Neuronal stem cell (in vitro differentiated cells): Measurements from ENCODE around the gene PAPSS2.
"Not testable (repeated sequence)": the region's sequence is repeated elsewhere in the genome, so short reads cannot be mapped to it uniquely, and the experiment has no call there.

Experiments
- DNase-seq: peaks from one replicate; pipeline ENCODE4 v3.0.0-alpha.2; 2013; ENCODE audit warnings: low spot score
- H2AFZ ChIP-seq: one replicate; pipeline ENCODE4 v1.6.1; 2013; ENCODE audit warnings: mild to moderate bottlenecking, low read length, inconsistent platforms
- H2AK5ac ChIP-seq: 2 replicates; pipeline ENCODE4 v1.6.1; 2013; ENCODE audit warnings: low read depth, mild to moderate bottlenecking, inconsistent platforms, low read length, moderate library complexity, mixed read lengths
- H2BK120ac ChIP-seq: 2 replicates; pipeline ENCODE4 v1.6.1; 2013; ENCODE audit warnings: low read depth, mild to moderate bottlenecking, inconsistent platforms, low read length, moderate library complexity, mixed read lengths
- H2BK12ac ChIP-seq: one replicate; pipeline ENCODE4 v1.6.1; 2013; ENCODE audit warnings: low read length, inconsistent platforms
- H2BK15ac ChIP-seq: 2 replicates; pipeline ENCODE4 v1.6.1; 2013; ENCODE audit warnings: mild to moderate bottlenecking, low read length, inconsistent platforms, mixed read lengths
- H2BK5ac ChIP-seq: one replicate; pipeline ENCODE4 v1.6.1; 2013; ENCODE audit warnings: inconsistent platforms, mild to moderate bottlenecking, low read length, moderate library complexity
- H3K14ac ChIP-seq: one replicate; pipeline ENCODE4 v1.6.1; 2013; ENCODE audit warnings: low read length, inconsistent platforms
- H3K18ac ChIP-seq: 2 replicates; pipeline ENCODE4 v1.6.1; 2013; ENCODE audit warnings: low read length, inconsistent platforms
- H3K23ac ChIP-seq: 2 replicates; pipeline ENCODE4 v1.6.1; 2013; ENCODE audit warnings: low read depth, mild to moderate bottlenecking, mixed read lengths, low read length, inconsistent platforms; ENCODE audit not compliant: poor library complexity
- H3K27ac ChIP-seq: replicated peaks from 3 replicates; pipeline ENCODE4 v1.5.1; 2013; ENCODE audit warnings: low read length, inconsistent platforms
- H3K27me3 ChIP-seq, 3 experiments: 2 replicates each; pipeline ENCODE4 v1.6.1; 2013; ENCODE audit warnings: low read length in 3 of 3, mild to moderate bottlenecking in 2 of 3, inconsistent platforms in 1 of 3, low read depth in 1 of 3, mixed read lengths in 1 of 3, moderate library complexity in 1 of 3; ENCODE audit not compliant: control insufficient read depth in 3 of 3, insufficient read depth in 3 of 3
- H3K36me3 ChIP-seq, 2 donors: replicated peaks in 1 of 2; 2 replicates each; pipeline ENCODE4 v1.6.1; 2013; ENCODE audit warnings: low read length in 2 of 2; ENCODE audit not compliant: control insufficient read depth in 2 of 2, insufficient read depth in 2 of 2
- H3K4ac ChIP-seq: 2 replicates; pipeline ENCODE4 v1.6.1; 2013; ENCODE audit warnings: inconsistent platforms, mild to moderate bottlenecking, low read length, moderate library complexity
- H3K4me1 ChIP-seq, 2 donors: 1 replicate in 1 of 2; 2 replicates in 1 of 2; pipeline ENCODE4 v1.6.1; 2013; ENCODE audit warnings: low read length in 2 of 2, low read depth in 1 of 2; ENCODE audit not compliant: control insufficient read depth in 2 of 2, insufficient read depth in 1 of 2
- H3K4me2 ChIP-seq: one replicate; pipeline ENCODE4 v1.6.1; 2013; ENCODE audit warnings: mild to moderate bottlenecking, low read length, inconsistent platforms; ENCODE audit not compliant: insufficient read depth, poor library complexity, severe bottlenecking
- H3K4me3 ChIP-seq, 2 donors: 2 replicates each; pipeline ENCODE4 v1.5.1; 2013; ENCODE audit warnings: low read length in 2 of 2, mild to moderate bottlenecking in 2 of 2, inconsistent platforms in 1 of 2, moderate library complexity in 1 of 2
- H3K79me1 ChIP-seq: one replicate; pipeline ENCODE4 v1.6.1; 2013; ENCODE audit warnings: low read depth, mild to moderate bottlenecking, inconsistent platforms, low read length, moderate library complexity
- H3K9ac ChIP-seq: one replicate; pipeline ENCODE4 v1.6.1; 2013; ENCODE audit warnings: mild to moderate bottlenecking, low read depth, low read length, inconsistent platforms; ENCODE audit not compliant: poor library complexity
- H3K9me3 ChIP-seq, 2 donors: replicated peaks in 1 of 2; 2 replicates each; pipeline versions ENCODE3 to v1.6.1; 2013; ENCODE audit warnings: low read length in 2 of 2, mild to moderate bottlenecking in 2 of 2, inconsistent platforms in 1 of 2, low read depth in 1 of 2, mixed read lengths in 1 of 2, moderate library complexity in 1 of 2; ENCODE audit not compliant: control insufficient read depth in 2 of 2, insufficient read depth in 1 of 2
- H4K8ac ChIP-seq: one replicate; pipeline ENCODE4 v1.6.1; 2013; ENCODE audit warnings: low read depth, mild to moderate bottlenecking, inconsistent platforms, low read length, moderate library complexity
- H4K91ac ChIP-seq: one replicate; pipeline ENCODE4 v1.6.1; 2013; ENCODE audit warnings: low read length, low read depth, mild to moderate bottlenecking, inconsistent platforms; ENCODE audit not compliant: poor library complexity
- WGBS, 2 donors: extraction: QIAGEN DNeasy Blood & Tissue Kit; methylation state at CpG; one replicate each; pipeline ENCODE4 v1.1.7; 2013; ENCODE audit warnings: missing lambda C conversion rate in 2 of 2, mixed read lengths in 1 of 2; ENCODE audit not compliant: insufficient read length in 2 of 2, insufficient replicate concordance in 1 of 2; ENCODE audit errors: extremely low coverage in 2 of 2; 5-methylcytosine and 5-hydroxymethylcytosine counted together

The PAPSS2 gene

GRCh38 chr10:87739703-87740102 lies 80.0 kb downstream of the PAPSS2 start:
- Histone ChIP-seq H3K14ac (no peak overlapping the region), H3K79me1 (no peaks in the 10 kb centered on the region), H3K18ac (no peak overlapping the region), H3K4ac (no peak overlapping the region), H3K27me3 (no peaks in the 10 kb centered on the region), H2BK120ac (no peak overlapping the region), H3K9me3 (no peaks in the 10 kb centered on the region), H2AFZ (no peak overlapping the region), H2BK15ac (no peak overlapping the region), H3K4me3 (no peak overlapping the region), H3K23ac (no peak overlapping the region), H3K4me2 (no peak overlapping the region), H4K8ac (no peak overlapping the region), H2AK5ac (no peak overlapping the region), H2BK5ac (no peak overlapping the region), H3K36me3 (no peaks in the 10 kb centered on the region), H3K27ac (no peak overlapping the region), H2BK12ac (no peak overlapping the region), H4K91ac (no peak overlapping the region), H3K9ac (no peak overlapping the region), H3K4me1 (peaks cover 3% of the 10 kb centered on the region in 2 donors)
- whole genome bisulfite sequencing, 2 donors: no CpG with 5 or more reads among the region's 4 CpGs
- no peak for DNase-seq

- Histone ChIP-seq H3K18ac (no peak overlapping the region), H3K9ac (no peak overlapping the region)
- no peak for DNase-seq
These were observed 80.6 kb downstream of the PAPSS2 start for GRCh38 chr10:87740254-87740655.

GRCh38 chr10:87742992-87743610 lies 83.4 kb downstream of the PAPSS2 start:
- H3K36me3 ChIP-seq, H3K79me1 ChIP-seq, H2BK5ac ChIP-seq, H2AFZ ChIP-seq, H3K4ac ChIP-seq, H3K4me1 ChIP-seq, H3K27me3 ChIP-seq, H2AK5ac ChIP-seq, H2BK12ac ChIP-seq, H3K4me3 ChIP-seq, DNase-seq, H4K8ac ChIP-seq, H2BK120ac ChIP-seq, H4K91ac ChIP-seq, H3K14ac ChIP-seq, H3K9ac ChIP-seq, H3K18ac ChIP-seq, H3K9me3 ChIP-seq, H3K27ac ChIP-seq, H2BK15ac ChIP-seq, H3K4me2 ChIP-seq, H3K23ac ChIP-seq: not testable (repeated sequence)
- no CpG with 5 or more reads among the region's 18 CpGs for WGBS, 2 donors

More at GRCh38 chr10:87740254-87740655, 80.6 kb downstream of the PAPSS2 start:
- H3K9me3 ChIP-seq: no peaks in the 10 kb centered on the region
- no peak overlapping the region for H2BK15ac ChIP-seq
- no peak overlapping the region for H2BK5ac ChIP-seq
- no peak overlapping the region for H3K14ac ChIP-seq
- H3K4me2 ChIP-seq: no peak overlapping the region
- H3K23ac ChIP-seq: no peak overlapping the region
- H4K91ac ChIP-seq: no peak overlapping the region
- H3K4me3 ChIP-seq: no peak overlapping the region
- no peak overlapping the region for H4K8ac ChIP-seq
- H2AK5ac ChIP-seq: no peak overlapping the region
- H2BK120ac ChIP-seq: no peak overlapping the region
- H3K4me1 ChIP-seq: peaks cover 0 to 1% of the 10 kb centered on the region in 2 donors
- no peaks in the 10 kb centered on the region for H3K27me3 ChIP-seq
- no peaks in the 10 kb centered on the region for H3K79me1 ChIP-seq
- no peaks in the 10 kb centered on the region for H3K36me3 ChIP-seq
- H2BK12ac ChIP-seq: no peak overlapping the region
- H2AFZ ChIP-seq: no peak overlapping the region
- H3K27ac ChIP-seq: no peak overlapping the region
- no peak overlapping the region for H3K4ac ChIP-seq

- Histone ChIP-seq H3K27me3 (no peaks in the 10 kb centered on the region), H3K9me3 (no peaks in the 10 kb centered on the region), H2BK15ac (no peak overlapping the region), H3K4me2 (no peak overlapping the region), H3K4me3 (no peak overlapping the region), H2AFZ (no peak overlapping the region), H2BK120ac (no peak overlapping the region), H2BK12ac (no peak overlapping the region), H3K36me3 (no peaks in the 10 kb centered on the region), H3K14ac (no peak overlapping the region), H4K91ac (no peak overlapping the region), H3K27ac (no peak overlapping the region), H3K79me1 (no peaks in the 10 kb centered on the region), H3K4ac (no peak overlapping the region), H3K23ac (no peak overlapping the region), H3K18ac (no peak overlapping the region), H4K8ac (no peak overlapping the region), H2BK5ac (no peak overlapping the region), H2AK5ac (no peak overlapping the region), H3K9ac (no peak overlapping the region), H3K4me1 (peaks cover 2 to 5% of the 10 kb centered on the region in 2 donors)
- no CpG with 5 or more reads among the region's 2 CpGs for WGBS, 2 donors
- no peak for DNase-seq
These were observed 84.9 kb downstream of the PAPSS2 start for GRCh38 chr10:87744606-87745005.
